Cardiac septum (tissue), 1 donor: ENCODE data around the gene NFASC. TPM values are rescaled to one million over a fixed set of nuclear protein-coding genes. Genes with fewer than 3 reads are reported as not detected.

Experiments used
- DNase-seq: peaks from one replicate; pipeline ENCODE4 v3.0.0-alpha.2; 2020; ENCODE audit warnings: low spot score
- intact Hi-C: fragments of 100-400 bp; cut with DNase I; formaldehyde crosslinking; loops from one replicate; pipeline ENCODE4 v1.14.0; 2022
- long read RNA-seq: library from polyadenylated mRNA; unstranded; transcript quantifications from one replicate; pipeline ENCODE4 v2.0.0, GENCODE V29; 2021
- total RNA-seq: library from RNA; stranded (reverse); fragmentation: NEBNext Ultra II Directional; extraction: Animal tissue kit (Norgen Biotek cat#: 25700); gene quantifications from one replicate; pipeline ENCODE4 v1.2.1, GENCODE V29; 2021
- donor health status: DM: no; HTN: no; CAD: no.

NFASC gene
- 16.0 TPM for total RNA-seq
- long read RNA-seq, partial matches to known transcripts, result 2 of 7 reads
- long read RNA-seq, other reads (novel, unspliced or antisense), result 5 of 7 reads

DNA sequence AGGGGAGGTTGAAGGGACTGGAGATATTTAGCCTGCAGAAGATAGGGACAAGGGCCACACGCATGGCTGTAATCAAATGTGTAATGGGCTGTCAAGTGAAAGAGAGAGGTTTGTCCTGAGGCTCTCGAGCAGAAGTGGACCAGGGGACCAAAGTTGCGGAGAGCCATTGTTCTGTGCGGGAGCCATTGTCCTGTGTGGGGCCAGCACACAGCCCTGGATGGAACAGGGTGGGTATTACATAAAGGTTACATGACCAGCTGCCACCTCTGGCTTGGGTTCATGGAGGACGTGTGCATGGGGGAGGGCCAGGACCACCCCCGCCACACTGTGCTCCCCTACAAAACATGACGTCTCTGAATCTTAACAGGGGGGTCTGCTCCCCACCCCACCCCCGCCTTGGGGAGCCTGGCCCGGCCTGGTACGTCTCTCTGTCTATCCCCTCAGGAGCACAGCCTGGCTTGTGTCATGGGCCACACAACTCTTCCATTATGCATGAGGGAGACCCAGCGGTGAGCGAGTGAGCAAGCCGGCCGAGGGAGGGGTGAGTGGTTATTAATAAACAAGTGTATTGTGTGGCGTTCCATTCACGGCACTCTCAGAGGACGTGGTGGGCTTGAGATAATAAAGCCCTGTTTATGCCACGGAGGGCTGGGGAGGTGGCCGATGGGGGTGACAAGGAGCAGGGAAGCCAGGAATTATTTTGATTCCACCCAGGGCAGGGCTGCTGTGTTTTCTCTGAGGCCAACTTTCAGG is at the start of gene NFASC:
NFASC (plus strand) TSS at position 703 of the 753 bp plus-strand sequence. CDS start 73,454 bp downstream, outside the sequence.
- intact Hi-C loops, result no loop called here
- DNase-seq, result no peak

DNA sequence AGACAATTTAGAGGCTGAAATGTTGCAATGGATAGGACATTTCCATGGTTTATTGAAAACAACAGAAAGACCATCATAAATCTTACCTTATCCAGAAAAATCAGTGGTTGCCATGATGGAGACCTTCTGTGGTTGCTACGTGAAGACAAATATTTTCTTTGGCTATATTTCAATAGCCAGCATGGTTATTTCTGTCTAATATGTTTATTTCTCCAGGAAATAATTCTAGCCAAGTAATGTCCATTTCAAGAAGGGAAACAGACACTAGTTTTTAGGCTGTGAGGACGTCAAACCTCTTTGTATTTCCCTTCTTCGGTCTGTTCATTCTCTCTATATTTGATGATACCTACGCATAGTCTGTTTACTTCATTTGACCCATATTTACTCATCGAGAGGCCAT is 49.2 kb upstream of the NFASC start:
- DNase-seq, result no peak
- intact Hi-C loops, result no loop called here

DNA sequence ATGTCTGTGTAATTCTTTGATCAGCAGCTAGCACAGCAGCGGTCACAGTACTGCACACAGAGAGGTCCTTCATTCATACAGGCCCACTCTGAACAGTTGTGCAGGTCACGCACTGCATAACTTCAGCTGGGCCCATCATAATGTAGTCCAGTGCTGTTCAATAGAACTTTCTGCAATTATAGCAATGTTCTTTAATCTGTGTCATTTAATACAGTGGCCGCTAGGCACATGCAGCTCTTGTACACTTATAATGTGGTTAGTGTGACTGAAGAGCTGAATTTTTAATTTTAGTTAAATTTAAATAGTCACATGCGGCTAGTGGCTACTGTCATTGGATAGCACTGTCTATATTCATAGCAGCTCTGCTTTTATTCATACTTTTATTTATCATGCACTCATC is 48.7 kb upstream of the NFASC start:
- intact Hi-C loops, result no loop called here
- no peak for DNase-seq

DNA sequence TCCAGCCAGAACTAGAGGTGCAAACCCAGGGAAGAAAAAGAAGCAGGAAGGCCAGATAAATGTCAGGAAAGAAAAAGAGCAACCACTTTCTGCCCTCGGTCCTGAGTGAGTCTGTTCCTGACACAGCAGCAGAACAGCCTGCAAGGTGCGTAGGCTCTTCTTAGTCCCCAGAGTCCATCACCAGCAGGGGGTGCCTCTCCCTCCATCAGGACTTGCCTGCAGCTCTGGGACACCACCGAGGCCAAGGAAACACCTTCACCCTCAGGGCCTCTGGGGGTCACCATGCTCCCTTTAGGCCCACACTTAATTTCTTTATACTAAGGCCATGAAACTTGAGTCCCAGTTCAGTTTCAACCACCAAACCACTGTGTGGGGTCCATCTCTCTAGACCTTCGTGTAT is 43.7 kb upstream of the NFASC start:
- DNase-seq, result no peak
- intact Hi-C loops, result no loop called here

DNA sequence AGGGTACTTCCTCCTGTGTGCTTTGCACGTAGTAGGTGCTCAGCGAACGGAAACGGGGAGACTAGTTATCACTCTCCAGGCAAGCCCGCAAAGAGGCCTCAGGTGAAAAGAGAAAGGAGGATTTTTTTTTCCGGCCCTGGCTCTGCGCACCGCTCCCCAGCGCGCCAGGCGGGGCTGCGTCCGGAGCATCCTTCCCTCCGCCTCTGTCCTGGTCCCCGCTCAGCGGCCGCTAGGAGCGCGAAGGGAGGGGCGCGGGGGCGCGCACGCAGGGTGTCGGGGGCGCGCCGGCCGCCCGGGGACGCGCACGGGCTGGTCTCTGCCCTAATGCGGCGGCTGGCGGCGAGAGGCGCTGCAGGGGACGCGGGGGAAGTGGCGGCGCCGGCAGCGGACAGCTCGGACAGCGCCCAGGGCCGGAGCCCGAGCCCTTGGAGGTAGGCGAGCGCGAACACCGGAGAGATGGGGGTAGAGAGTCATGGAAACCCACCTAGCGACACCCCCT is 42.3 kb upstream of the NFASC start:
- intact Hi-C loops, result no loop called here
- peak; percentile 84 for DNase-seq

DNA sequence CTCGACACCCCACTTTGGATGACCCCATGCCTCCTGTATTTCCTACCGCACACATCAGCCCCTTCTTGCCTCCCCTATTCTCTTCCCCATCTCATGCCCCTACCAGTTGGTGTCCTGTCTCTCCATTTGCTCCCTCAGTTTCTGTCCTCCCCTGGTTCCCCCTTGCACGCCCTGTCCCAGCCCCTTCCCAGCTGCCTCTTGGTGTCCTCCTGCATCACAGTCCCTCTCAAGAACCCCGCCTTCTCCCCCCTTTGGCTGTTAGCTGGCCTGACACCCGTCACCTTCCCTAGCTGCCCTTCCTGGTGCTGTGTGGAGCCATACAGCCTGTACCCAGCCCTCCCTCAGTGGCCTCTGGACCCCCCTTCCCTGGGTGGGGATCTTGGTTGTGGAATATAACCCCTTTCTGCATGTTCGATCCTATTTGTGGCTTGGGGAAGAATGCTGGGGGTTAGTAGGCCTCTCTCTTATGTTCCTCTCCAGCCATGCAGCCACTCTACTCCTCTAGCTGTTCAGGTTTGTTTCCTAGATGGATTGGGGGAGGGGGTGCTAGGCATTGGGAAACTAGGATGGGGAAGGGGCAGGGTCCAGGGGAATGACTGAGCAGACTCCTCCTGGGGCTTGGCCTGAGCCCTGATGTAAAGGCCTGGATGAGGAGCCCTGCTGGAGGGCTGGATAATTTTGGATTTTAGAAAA is 41.4 kb upstream of the NFASC start:
- DNase-seq, result no peak
- intact Hi-C loops, result no loop called here

DNA sequence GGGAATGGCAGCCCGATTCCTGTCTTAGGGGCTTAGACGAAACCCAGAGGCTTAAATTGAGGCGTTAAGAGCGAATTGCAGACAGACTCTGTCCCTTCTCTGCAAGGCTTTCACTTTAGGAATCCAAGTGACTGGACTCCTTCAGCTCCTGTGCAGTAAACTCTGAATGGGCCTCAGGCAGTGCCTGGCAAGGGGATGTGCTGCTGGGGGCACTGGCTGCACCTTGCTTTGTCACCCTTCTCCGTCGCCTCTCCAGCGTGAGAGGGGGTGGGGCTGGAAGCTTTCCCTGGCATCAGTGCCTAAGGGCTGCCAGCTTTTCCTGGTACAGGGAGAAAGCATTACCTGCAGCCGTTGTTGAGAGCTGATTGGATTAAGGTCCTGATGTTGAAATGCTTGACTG is 39.9 kb upstream of the NFASC start:
- intact Hi-C loops, result no loop called here

DNA sequence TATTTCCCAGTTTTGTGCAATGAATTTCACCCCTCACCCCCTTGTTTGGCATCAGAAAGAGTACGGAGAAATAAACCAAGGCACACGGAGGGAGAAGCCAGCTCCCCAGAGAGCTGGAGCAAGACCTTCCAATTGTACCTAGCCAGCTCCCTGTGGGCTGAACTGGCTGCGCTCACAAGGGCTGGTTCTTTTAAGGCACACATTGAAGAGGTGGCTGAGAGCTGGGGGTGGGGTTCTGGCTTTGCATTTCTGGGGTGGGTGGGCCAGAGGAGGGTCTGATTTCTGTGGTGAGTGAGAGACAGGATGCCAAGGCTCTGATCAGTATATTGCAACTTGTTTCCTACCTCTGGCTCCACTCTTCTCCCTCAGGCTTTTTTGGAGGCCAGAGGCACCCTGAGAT is 39.5 kb upstream of the NFASC start:
- intact Hi-C loops, result no loop called here
- DNase-seq, result no peak

More for the DNA sequence above, 39.9 kb upstream of the NFASC start:
- DNase-seq, result no peak

DNA sequence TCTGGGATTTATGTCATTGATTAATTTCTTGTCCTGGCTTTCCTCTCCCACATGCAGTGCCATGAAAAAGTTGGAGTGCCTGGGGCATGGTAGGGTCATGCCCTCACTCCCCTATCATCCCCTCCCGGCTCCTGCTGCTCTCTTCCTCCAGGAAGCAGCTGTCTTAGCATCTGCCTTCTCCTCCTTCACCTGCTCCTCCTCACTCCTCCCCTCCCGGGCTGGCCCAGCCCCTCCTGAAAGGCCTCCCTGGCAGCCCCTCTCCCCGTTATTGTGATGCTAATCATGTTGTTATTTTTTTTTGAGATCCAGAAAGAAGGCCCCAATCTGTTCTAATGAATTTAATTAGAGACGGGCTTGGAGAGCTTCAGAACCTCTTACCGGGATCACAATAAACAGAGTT is 36.3 kb upstream of the NFASC start:
- intact Hi-C loops, result no loop called here
- no peak for DNase-seq

DNA sequence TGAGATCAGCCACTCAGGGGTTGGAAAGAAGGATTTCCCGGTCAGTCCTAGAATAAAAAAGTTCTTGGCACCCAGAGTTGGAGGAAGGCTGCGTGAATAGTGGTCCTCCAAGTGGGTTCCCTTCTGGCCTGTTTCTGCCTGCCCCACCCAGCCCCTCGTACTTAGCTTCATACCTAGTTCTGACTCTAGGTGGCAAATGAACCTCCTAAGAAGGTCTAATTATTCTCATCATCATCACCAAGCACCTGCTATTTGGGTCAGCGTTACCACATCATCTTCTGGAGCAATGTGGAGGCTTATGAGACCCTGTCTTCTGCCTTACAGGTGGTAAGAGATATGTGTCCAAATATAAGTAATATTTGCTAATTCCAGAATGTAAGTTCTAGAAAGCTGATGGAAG is 35.9 kb upstream of the NFASC start:
- no peak for DNase-seq
- intact Hi-C loops, result no loop called here

DNA sequence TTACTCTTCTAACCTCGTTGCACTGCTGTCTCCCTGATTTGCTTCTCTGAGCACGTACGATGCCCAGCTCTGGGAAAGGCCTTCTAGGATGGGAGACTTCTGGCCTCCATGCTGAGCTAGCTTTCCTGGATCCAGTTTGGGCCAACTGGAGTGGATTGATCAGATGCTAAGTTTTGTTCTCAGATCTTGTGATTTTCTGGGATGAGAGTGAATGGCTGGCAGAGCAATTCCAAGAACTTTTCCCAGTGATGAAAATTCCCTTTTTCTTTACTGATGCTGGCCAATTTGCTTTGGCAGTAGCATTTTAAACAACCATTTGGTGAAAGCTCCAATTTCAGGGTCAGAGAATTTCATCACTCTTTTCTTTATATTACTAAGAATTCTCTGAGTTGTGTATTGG is 34.9 kb upstream of the NFASC start:
- no peak for DNase-seq
- intact Hi-C loops, result no loop called here

DNA sequence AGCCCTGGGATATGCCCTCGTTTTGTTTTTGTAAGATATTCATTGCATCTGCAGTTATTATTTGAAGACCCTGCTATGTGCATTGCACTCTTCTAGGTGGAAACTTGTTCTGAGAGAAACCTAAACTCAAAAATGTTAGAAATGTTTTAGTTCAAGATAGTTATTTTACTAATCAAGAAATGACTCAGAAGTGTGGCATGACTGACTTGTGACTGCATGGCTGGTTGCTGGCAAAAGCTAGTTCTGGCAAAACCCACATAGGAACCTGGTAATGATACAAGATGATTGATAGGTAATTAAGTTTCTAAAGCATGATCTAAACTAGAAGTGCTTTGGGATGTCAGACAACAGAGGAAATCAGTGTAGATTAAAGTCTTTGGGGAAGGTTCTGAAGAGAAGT is 33.8 kb upstream of the NFASC start:
- no peak for DNase-seq
- intact Hi-C loops, result no loop called here

DNA sequence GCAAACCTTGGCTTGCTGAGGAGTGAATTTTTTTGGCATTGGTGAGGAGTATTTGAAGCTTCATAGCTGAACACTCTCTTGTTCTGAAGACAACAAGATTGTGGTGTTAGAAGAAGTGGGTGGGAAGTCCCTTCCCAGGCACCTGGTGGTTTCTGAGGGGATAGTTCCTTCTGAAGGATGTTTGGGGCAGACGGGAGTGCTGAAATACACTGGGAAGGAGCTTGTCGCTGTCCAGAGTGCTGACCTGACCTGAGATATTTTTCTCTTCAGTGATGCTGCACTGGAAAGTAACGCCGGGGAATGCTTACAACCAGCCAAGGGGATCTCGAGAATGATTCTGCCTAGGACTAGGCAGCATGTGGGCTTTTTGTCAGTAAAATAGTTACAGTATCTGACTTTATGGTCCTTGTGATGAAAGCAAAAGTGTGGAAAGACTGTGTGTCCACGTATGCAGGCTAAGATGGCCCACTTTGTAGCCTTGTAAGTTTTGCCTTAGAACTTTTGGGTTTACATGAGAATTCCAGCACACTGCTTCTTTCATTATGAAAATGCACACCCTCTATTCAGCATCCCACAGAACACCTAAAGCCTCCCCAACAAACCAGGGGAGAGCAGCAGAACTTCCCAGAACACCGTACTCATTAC is 33.1 kb upstream of the NFASC start:
- intact Hi-C loops, result no loop called here
- no peak for DNase-seq

DNA sequence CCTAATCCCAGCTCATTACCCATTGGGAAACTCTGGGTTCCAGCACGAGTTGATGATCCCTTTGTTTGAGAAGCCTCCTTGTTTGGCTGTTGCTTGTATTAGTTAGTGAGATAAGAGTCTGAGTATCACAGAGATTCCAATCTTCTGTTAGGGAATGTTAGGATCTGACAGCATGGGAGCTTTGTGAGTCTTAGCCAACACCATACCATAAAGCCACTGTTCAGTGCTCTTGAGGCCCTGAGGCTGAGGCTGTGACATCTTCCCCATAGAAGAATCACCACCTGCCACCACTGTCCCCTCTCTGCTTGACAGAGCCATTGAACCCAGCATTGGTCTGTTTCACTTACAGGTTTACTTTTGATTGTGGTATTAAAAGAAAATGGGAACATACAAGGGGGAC is 29.3 kb upstream of the NFASC start:
- no peak for DNase-seq
- intact Hi-C loops, result no loop called here

DNA sequence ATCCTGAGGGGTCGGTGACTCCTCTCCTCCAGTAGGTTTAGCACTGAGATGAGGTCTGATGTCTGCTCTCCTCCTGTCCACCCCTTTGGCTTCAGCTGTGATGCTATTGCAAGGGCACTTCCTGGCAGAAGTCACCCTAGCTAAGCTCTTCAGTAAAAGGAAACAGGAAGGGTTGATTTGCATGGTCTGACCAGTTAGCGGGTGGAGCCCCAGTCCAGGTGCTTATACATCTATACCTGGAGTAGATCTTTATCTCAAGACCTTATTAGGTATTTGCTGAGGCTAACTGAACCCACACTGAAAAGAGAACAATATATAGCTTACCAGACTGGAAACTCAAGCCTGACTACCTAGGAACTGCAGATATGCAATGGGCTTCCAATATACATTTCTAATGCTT is 28.9 kb upstream of the NFASC start:
- DNase-seq, result no peak
- intact Hi-C loops, result no loop called here

DNA sequence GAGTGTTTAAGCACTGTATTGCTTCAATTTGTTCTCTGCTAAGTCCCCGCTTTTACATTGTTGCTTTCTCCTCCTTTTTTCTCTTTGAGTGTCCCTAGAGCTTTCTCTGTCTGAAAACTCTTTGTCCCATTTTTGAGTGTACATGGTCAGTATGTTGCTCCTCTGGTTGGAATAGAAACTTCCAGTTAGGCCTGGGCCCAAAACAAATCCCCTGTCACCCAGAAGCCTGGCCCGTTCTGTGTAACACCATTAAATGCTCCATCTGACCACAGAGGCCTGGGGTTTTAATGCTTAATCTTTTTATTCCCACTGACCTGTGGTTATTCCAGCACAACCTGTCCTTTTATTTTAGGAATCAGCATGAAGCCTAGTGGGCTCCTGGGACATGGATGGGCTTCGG is 28.3 kb upstream of the NFASC start:
- no peak for DNase-seq

DNA sequence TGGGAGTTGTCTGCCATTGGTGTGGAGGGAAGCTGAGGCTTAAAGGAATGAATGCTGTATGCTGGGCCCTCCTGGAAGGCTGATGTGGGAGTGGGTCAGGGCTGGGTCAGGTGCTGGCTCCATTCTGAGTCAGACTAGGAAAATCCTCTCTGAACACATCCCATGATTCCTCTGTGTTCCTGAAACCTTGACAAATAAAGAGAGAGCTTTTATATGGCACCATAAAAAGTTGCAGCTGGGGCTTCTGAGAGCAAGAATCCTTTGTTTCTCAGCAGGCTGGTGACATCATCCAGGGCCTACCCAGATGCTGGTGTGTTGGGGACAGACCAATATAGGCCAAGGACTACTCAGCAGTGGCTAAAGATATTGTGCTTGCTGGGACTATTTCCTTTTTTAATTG is 27.8 kb upstream of the NFASC start:
- DNase-seq, result no peak
- intact Hi-C loops, result no loop called here

More for the DNA sequence above, 28.3 kb upstream of the NFASC start:
- intact Hi-C loops, result no loop called here

DNA sequence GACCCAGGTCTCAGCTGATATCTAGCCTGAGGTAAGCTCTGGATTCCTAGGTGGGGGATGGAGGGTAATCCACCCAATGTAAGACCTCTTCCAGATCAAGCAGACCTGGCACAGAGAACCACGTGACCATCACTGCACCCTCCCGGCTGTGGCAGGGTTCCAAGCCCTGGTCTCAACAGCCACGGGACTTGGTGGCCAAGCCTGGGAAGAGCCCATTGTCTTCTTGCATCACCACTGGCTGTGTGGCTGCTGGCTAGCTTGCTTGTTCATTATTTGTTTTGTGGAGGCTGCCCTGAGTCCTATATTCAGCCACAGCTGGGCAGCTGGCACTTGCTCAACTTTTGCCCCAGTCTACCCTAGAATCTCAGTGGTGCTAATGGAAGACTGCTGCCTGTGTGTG is 24.1 kb upstream of the NFASC start:
- no peak for DNase-seq
- intact Hi-C loops, result no loop called here

DNA sequence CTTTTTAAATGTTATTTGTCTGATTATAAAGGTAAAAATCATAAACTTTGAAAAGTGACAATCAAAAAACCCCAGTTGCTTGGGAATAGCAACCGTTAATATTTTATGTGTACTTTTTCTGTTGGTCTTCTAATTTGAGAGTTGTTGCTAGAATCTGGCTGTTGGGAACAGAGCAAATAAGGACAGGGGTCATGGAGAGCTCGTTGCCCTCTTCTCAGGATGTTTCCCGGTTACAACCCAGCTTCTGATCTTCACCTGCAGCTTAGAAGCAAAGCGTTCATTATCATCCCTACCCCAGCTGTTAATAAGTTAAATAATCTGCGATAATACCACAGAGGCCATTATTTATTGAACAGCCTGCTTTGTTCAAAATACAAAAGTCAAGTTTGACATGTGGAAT is 22.1 kb upstream of the NFASC start:
- intact Hi-C loops, result no loop called here
- no peak for DNase-seq

DNA sequence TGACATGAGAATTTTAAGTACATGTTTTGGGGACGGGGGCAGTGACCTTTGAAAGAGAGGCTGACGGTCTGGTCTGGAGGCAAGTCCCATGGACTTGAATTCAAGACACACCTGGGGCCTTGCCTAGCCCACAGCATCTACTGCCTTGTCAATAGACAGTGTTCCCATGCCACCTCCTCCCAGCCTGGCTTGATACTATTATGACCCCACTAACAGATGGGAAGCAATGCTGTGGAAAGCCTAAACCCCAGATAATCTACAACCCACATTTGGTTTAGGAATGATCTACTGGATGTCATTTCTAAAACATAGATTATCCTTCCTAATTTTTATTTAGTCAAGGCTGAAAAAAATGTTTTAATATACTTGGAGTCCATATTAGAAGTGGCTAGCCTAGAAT is 17.8 kb upstream of the NFASC start:
- peak; percentile 22 for DNase-seq
- intact Hi-C loops, result no loop called here

DNA sequence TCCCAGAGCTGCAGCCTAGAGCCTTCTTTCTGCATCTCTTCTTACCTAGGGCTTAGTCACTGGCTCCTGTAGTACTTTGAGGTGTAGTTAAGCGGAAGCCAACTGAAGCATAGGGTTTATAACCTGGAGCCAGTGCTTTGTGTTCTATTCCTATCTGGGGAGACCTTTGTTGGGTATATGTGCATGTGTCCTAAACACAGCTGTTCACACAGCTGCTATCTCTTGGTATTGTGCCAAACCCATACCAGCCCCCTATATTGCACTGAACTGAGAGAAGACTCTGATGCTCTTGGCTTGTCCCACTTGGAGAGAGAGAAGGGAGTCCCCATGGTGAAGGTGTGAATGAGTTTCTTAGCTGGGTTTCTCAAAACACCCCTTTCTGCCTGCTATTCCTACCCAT is 17.2 kb upstream of the NFASC start:
- no peak for DNase-seq
- intact Hi-C loops, result no loop called here
